ENCODE measurements around the gene RABAC1.
A peak's percentile ranks its signal among the peaks of the same experiment; 100 is the strongest.

The RABAC1 gene

DNA sequence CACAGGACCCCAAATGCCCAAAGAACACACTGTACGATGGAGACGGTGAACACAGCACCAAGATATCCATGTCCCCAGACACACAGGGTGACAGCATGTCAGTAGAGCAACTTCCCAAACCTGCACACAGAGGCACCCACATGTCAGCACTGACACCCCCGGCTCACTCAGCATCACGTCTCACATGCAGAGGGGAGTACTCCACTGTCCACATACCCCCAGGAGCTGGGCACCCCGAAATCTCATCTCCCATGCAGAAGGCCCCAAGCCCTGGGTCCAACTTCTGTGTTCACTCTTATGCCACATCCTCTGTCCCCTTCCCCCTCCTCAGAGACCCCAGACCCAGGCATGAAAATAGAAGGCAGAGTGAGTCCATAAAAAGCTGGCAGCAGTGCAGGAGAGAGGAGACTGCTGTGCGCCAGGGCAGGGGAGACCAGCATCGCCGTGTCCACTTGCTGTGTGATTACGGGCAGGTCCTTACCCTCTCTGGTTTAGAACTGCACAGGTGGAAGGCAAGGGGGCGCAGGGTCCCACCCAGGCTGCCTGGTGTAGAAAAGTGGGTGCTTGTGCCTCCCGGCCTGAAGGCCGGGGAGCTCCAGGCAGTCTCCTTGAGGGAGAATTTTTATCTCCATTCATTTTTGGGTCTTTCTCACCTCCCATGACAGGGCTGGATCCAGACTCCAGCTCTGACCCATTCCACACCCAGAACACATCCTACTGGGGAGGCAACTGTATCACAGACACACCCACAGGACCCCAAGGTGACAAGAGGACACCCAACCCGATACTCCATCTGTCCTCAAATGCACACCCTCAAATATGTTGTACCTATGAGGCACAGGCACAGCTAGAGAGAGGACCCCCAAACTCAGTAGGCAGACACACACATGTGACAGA is 47.9 kb downstream of the RABAC1 start:
- Mint-ChIP-seq H3K27me3 (peaks cover 11% of the 10 kb centered on the region), H3K9me3 (no peaks in the 10 kb centered on the region), H3K36me3 (ENCODE audit: insufficient read depth) (peaks cover 24% of the 10 kb centered on the region), H3K4me1 (peaks cover 48% of the 10 kb centered on the region), H3K27ac (ENCODE audit: low read depth) (peak overlapping the region; percentile 54), H3K4me3 (peak overlapping the region; percentile 11)
- peak; percentile 29 for ATAC-seq (replicated peaks; ENCODE audit: extremely low read depth, poor library complexity, severe bottlenecking)
- DNase-seq (ENCODE audit: low spot score in 2 of 2), result no peak

GRCh38 chr19:41910240-41910991 is 48.7 kb downstream of the RABAC1 start:
- H3K4me3 Mint-ChIP-seq, result no peak overlapping the region
- H3K4me1 Mint-ChIP-seq, result peaks cover 56% of the 10 kb centered on the region
- peaks cover 11% of the 10 kb centered on the region for H3K27me3 Mint-ChIP-seq
- peak overlapping the region; percentile 54 for H3K27ac Mint-ChIP-seq (ENCODE audit: low read depth)
- DNase-seq (ENCODE audit: low spot score in 2 of 2) (no peak), ATAC-seq (replicated peaks; ENCODE audit: extremely low read depth, poor library complexity, severe bottlenecking) (no peak)
- H3K9me3 Mint-ChIP-seq, result no peaks in the 10 kb centered on the region
- peaks cover 32% of the 10 kb centered on the region for H3K36me3 Mint-ChIP-seq (ENCODE audit: insufficient read depth)

DNA sequence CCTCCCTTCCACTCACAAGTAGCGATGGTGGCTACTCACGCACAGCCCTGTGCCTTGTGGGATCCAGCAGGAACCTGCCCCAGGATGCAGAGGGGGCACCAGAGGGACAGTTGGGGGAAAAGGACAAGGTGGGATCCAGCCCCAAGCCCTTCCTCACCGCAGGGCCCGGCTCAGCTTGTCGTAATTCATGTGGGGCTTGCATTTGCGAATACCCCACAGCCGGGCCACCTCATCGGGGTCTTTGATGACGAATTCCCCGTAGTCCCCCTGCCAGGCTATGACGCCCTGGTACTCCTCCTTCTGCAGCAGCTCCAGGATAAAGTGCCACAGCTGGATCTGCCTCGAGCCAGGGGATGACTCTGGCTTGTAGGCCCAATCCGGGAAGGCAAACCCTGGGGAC is 49.4 kb downstream of the RABAC1 start:
- peaks cover 11% of the 10 kb centered on the region for H3K27me3 Mint-ChIP-seq
- H3K4me1 Mint-ChIP-seq, result peaks cover 64% of the 10 kb centered on the region
- no peak for DNase-seq (ENCODE audit: low spot score in 2 of 2)
- H3K27ac Mint-ChIP-seq (ENCODE audit: low read depth), result no peak overlapping the region
- H3K36me3 Mint-ChIP-seq (ENCODE audit: insufficient read depth), result peaks cover 39% of the 10 kb centered on the region
- H3K9me3 Mint-ChIP-seq, result no peaks in the 10 kb centered on the region
- no peak overlapping the region for H3K4me3 Mint-ChIP-seq
- no peak for ATAC-seq (replicated peaks; ENCODE audit: extremely low read depth, poor library complexity, severe bottlenecking)

DNA sequence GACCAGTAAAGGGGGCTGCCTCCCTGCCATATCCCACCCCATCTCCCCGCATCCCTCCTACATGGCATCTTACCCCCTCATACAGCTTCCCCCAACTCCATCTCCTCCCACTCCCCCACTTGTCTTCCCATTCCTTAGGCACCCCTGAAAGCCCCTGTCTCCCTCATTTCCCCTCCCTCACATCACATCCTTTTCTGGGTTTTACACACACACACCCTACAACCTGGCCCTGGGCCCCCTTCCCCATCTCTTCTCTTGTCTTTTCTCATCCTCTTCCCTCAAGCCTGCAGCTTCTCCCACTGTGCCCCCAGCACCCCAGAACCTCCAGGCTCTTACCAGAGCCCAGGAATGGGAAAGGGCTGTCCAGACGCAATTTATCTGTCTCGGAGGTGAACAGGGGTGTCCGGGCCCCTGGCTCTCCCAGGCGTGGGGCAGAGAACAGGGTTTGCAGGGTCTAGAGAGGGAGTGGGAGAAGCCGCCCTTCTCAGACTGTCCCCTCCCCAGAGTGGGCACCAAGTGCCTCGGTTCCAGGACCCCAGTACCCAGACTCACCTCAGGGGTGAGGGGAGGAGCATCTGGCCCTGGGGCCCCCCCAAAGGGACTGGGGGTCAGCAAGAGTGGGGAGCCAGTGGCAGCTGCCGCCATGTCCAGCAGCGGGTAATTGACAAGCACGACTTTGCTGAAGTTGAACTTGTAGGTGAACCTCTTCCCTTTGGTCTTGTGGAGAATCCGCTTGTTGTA is 50.2 kb downstream of the RABAC1 start:
- Mint-ChIP-seq H3K9me3 (no peaks in the 10 kb centered on the region), H3K27ac (ENCODE audit: low read depth) (peak overlapping the region; percentile 25), H3K4me1 (peaks cover 65% of the 10 kb centered on the region), H3K36me3 (ENCODE audit: insufficient read depth) (peaks cover 47% of the 10 kb centered on the region), H3K4me3 (no peak overlapping the region), H3K27me3 (peaks cover 4% of the 10 kb centered on the region)
- no peak for DNase-seq (ENCODE audit: low spot score in 2 of 2)
- no peak for ATAC-seq (replicated peaks; ENCODE audit: extremely low read depth, poor library complexity, severe bottlenecking)

- no peak overlapping the region for H3K27ac Mint-ChIP-seq (ENCODE audit: low read depth)
- H3K36me3 Mint-ChIP-seq (ENCODE audit: insufficient read depth), result peaks cover 53% of the 10 kb centered on the region
- no peak for ATAC-seq (replicated peaks; ENCODE audit: extremely low read depth, poor library complexity, severe bottlenecking)
- no peak for DNase-seq (ENCODE audit: low spot score in 2 of 2)
- no peak overlapping the region for H3K4me3 Mint-ChIP-seq
- H3K9me3 Mint-ChIP-seq, result no peaks in the 10 kb centered on the region
- no peaks in the 10 kb centered on the region for H3K27me3 Mint-ChIP-seq
- peaks cover 63% of the 10 kb centered on the region for H3K4me1 Mint-ChIP-seq
Measured at GRCh38 chr19:41907994-41908615, 51.0 kb downstream of the RABAC1 start.

DNA sequence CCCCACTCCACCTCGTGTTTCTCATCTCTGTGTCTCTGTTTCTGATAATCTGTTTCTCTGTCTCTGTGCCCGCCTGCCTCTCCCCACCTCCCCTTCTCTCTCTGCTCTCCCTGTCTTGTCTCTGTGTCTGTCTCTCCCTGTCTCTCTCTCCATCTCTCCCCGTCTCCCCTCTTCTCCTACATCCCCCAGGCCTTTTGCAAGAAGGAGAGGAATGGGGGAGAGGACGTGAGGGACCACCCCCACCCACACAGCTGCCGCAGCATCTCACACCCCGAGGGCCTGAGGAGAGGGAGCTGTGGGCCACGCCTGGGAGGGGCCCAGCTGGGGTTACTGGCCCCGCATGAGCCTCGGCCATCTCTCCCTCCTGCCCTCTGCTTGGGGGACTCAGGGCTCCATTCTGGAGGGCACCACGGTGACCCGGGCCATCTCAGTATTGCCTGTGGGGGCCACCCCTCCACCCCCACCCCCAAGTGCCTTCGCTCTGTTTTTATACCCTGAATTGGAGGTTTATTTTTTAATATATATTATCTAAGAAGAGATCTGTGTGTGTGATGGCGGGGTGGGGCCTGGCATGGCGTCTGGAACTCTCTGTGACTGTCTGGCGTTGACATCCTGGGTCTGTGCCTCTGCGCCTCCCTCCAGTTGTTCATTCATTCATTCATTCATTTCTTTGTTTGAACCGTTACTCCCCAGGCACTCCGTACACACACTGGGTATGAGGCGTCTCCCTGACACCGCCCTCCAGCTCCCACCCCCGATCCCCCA is 52.0 kb downstream of the RABAC1 start:
- DNase-seq (ENCODE audit: low spot score in 2 of 2), result no peak
- ATAC-seq (replicated peaks; ENCODE audit: extremely low read depth, poor library complexity, severe bottlenecking), result no peak
- peak overlapping the region; percentile 68 for H3K27ac Mint-ChIP-seq (ENCODE audit: low read depth)
- H3K4me3 Mint-ChIP-seq, result no peak overlapping the region
- H3K9me3 Mint-ChIP-seq, result no peaks in the 10 kb centered on the region
- peaks cover 63% of the 10 kb centered on the region for H3K4me1 Mint-ChIP-seq
- H3K36me3 Mint-ChIP-seq (ENCODE audit: insufficient read depth), result peaks cover 63% of the 10 kb centered on the region
- H3K27me3 Mint-ChIP-seq, result no peaks in the 10 kb centered on the region

All from central memory CD8-positive, alpha-beta T cell (primary cell).